Measurements from ENCODE around the gene MAPK6. TPM values are rescaled to one million over a fixed set of nuclear protein-coding genes. Genes with fewer than 3 reads are reported as not detected.

Gene MAPK6
- total RNA-seq, 1 experiment from 2014 or later = 70.7 TPM

DNA sequence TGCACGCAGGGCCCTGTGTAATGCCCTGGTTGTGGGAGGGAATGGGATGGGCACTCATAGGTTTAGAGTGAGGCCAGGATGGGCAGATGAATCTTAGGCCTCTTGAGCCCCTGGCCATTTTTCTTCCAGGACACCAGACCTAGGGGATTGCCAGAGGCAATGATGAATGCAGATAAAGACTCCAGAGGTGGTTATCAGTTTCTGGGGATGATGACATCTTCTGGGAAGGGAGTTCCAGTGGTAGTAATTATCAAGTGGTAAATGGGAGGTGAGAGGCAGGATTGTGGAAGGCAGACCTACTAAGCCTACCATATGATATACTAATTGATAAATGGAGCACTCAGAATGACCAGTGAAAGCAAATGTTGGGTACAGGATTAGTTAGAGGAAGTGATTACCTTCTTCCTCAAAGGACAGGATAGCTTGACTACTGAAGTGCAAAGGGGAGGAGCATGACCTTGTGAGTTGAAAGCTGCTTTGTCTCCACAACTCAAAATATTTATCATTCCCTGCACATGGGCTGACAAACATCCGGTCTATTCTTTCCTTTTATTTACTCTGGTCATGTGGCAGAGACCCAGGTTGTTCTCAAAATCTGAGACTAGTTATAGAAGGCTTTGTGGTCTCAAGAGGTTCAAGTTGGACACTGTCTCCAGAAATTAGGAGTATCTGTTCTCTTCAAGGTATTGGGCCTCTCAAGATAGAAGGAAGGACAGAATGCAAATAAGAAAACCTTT lies 10.2 kb upstream of the MAPK6 start:
- in situ Hi-C loops (cut with HindIII; ENCODE audit: low sequenced_read_pairs) = no loop called here
- no peak for DNase-seq (ENCODE audit: low spot score)

DNA sequence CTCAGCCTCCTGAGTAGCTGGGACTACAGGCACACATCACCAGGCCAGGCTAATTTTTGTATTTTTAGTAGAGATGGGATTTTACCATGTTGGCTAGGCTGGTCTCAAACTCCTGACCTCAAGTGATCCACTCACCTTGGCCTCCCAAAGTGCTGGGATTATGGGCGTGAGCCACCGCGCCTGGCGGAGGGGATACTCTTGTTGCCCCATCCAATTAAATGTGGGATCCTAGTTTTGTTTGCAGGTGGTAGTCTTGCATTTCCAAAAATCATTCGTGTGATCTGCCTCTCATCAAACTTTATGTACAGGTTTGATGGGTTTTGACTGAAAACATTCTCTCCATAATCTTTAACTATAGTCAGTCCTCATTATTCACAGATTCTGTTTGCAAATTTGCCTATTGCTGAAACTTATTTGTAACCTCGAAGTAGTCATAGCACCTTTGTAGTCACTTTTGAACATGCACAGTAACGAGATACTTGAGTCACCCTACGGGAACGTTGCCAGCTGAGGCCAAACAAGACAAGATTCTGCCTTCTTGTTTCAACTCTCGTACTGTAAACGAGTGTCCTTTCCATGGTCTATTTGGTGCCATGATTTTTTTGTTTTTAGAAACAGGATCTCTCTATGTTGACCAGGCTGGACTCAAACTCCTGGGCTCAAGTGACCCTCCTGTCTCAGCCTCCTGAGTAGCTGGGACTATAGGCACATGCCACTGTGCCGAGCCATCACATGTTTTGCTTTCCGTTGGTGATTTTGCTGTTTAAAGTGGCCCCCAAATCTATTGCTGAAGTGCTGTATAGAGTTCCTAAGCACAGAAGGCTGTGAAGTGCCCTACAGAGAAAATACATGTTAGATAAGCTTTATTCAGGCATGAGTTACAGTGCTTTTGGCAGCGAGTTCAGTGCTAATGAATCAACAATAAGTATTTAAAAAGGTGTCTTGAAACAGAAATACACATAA lies 8.1 kb upstream of the MAPK6 start:
- in situ Hi-C loops (cut with HindIII; ENCODE audit: low sequenced_read_pairs) = no loop called here

DNA sequence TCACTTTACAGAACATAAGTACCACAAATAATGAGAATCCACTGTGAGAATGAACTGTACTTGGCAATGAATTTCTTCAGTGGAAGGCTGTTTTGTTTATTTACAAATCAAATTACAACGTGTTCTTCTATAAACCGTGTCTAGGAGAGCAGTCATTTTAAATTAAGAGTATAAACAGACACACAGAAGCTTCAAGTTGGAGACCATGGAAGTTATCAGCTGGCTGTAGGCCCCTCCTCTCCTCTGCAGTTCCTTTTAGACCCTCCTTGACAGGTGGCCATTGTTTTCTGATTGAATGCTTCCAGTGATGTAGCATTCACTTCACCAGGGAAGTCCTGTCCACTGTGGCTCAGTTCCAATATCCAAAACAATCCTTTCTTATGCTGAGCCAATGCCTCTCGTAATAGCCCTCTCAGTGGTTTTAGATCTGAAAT lies 7.3 kb upstream of the MAPK6 start:
- in situ Hi-C loops (cut with HindIII; ENCODE audit: low sequenced_read_pairs) = no loop called here
- DNase-seq (ENCODE audit: low spot score) = peak; percentile 89

More for the DNA sequence above, 8.1 kb upstream of the MAPK6 start:
- no peak for DNase-seq (ENCODE audit: low spot score)

DNA sequence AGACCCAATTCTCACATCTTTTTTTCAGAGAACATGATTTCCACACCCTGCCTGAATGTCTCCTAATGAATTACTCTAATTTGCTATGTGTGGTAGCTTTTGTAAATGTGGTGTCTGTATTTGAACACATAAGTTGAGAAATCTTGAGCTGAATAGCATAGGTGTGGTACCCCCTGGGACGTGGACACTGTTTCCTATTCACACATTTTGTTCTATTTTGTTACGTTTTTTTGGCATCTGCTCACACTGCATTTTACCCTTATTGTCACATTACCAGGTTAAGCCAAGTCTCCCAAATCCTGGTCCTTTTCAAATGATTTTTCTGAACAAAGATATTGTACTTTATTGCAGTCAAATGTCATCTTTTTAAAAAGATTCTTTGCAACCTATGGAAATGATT lies 6.8 kb upstream of the MAPK6 start:
- in situ Hi-C loops (cut with HindIII; ENCODE audit: low sequenced_read_pairs) = no loop called here
- DNase-seq (ENCODE audit: low spot score) = no peak

DNA sequence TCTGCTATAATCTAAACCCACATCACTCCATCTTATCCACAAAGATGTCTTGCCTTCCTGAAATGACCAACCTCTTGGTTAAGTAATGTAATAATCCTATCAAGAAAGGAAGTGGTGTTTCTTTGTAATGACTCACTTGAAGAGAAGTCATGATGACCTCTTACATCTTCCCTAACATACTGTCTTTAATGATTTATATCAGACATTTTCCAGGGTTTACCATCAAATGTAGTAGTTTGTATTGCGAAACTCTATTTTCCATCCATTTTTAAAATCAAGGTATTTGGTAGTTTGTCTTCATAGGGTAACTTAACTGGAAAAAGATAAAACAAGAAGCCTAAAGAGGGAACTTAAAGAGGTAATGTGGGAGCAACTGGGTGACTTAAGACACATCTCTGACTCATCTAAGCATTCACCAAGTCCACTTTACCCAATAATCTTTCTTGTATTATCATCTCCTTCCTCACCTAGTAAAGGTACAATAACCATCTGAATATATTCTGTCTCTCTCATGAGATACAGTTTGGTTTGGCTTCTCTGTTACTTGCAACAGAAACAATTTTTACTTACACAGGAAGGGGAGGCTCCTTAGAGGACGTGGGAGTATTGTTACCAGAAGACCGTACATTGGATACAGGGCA lies 5.7 kb upstream of the MAPK6 start:
- in situ Hi-C loops (cut with HindIII; ENCODE audit: low sequenced_read_pairs) = no loop called here
- DNase-seq (ENCODE audit: low spot score) = no peak

DNA sequence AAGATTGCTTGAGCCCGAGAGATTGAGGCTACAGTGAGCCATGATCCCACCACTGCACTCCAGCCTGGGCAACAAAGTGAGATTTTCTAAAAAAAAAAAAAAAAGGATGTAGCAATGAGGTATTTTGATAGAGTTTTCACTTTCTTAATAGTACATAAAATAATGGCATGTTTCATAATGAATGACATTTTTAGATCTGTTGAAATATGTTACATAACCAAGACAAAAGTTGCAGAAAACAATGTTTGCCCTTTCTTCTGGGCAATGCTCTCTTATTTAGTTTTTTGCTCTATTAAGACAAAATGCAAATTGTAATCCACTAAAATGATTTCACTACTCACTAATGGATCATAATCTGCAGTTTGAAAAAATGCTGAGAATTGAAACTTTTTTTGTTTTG lies 4.4 kb upstream of the MAPK6 start:
- in situ Hi-C loops (cut with HindIII; ENCODE audit: low sequenced_read_pairs) = no loop called here
- no peak for DNase-seq (ENCODE audit: low spot score)

DNA sequence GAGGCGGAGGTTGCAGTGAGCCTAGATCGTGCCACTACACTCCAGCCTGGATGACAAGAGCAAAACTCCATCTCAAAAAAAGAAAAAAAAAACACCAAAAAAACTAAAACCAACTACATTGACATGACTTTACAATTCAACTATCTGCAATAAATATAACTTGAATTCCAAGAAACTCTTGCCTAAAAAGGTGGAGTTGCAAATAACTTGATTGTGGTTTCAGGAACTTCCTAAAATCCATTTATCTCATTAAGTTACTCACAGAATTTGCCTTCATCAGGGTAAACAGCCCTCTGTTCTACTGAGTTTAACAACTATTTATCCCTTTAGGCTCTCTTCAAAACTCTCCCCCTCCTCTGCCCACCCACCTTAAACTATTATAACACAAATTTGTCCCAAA lies 2.7 kb upstream of the MAPK6 start:
- DNase-seq (ENCODE audit: low spot score) = no peak
- in situ Hi-C loops (cut with HindIII; ENCODE audit: low sequenced_read_pairs) = no loop called here

DNA sequence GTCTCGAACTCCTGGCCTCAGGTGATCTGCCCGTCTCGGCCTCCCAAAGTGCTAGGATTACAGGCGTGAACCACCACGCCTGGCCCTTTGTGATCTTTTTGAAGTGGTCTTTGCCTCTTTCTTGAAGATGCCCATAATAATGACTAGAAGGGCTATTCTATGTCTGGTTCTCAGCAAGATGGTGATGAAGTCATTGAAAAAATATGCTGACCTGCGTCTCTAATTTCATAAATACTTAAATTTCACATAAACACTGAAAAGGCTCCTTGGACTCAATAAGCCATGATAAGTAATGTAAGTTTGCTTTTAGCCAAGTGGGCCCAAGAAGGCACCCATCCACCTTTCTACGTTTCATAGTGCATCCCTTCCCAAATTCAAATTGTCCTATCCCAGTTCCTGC lies 775 bp upstream of the MAPK6 start:
- in situ Hi-C loops (cut with HindIII; ENCODE audit: low sequenced_read_pairs) = no loop called here

DNA sequence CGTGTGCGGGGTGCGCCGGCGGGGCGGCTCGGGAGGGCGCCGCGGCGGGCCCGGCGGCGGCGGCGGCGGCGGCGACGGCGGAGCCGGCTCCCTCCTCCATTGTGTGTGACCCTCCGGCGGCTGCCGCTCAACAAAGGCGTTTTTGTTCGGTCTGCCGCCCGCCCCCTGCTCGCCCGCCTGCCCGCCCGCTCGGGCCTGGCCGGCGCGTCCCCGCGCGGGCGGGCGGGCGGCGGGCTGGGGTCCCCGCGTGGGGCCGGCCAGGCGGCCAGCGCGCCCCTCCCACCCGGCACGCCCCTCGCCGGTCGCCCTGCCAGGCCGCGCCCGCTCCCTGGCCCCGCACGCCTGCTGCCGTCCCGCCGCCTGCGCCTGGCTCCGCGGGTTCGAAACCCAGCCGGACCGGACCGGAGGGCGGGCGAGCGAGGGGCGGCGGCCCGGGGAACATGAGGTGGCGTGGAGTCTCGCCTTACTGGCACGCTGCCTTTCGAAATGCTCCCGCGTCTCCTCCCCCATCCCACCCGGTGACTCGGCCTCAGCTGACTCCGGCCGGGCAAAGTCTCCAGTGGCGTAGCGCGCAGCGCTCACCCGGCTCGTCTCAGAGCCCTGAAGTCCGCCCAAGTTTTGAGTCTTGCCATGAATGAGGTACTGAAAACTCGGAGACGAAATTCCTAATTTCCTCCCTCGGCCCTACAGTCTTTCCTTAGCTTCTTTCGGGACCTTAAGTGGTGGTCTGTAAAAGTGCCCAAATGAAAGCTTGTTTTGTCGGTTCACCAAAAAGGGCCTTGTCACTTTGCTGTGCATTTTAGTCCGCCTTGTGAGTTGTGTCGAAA lies 588 bp downstream of the MAPK6 start:
- peak; percentile 67 for DNase-seq (ENCODE audit: low spot score)
- in situ Hi-C loops (cut with HindIII; ENCODE audit: low sequenced_read_pairs) = no loop called here

More for the DNA sequence above, 775 bp upstream of the MAPK6 start:
- no peak for DNase-seq (ENCODE audit: low spot score)

DNA sequence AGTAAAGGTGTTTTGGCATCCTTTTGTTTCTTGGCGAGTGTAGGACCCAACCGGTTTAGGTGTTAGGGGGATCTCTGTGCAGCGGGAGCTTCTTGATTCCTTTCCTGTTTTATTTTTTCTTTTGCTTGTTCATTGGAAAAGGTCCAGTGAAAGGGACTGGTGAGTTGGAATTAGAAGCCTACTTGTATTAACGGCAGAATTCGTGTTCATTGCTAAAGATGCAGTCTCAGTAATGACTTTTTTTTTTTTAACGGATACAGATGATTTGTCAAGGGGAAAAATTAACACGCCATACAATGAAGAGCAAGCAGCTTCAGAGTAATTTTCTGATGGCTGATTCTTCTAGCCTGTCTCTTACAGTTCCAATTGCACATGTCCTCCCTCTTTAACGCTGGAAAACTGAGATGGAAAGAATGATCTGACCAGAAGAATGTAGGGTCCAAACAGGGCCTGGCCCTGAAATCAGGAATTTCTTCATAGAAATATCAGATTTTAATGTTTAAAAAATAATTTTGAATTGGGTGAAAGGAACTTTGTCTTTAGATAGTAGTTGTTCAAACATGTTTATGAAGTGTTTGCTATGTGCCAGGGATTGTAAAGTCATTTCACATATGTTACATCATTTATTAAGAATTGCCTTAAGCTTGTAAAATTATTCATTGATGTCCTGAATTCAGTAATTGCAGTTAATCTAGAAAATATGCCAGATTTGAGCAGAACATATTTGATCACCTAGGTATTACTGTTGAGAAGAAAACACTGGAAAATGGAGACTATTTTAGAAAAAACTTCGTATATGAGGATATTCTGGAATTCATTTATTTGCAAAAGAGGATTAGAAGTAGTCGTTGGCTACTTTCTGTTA lies 1.4 kb downstream of the MAPK6 start:
- peak; percentile 72 for DNase-seq (ENCODE audit: low spot score)
- in situ Hi-C loops (cut with HindIII; ENCODE audit: low sequenced_read_pairs) = no loop called here

DNA sequence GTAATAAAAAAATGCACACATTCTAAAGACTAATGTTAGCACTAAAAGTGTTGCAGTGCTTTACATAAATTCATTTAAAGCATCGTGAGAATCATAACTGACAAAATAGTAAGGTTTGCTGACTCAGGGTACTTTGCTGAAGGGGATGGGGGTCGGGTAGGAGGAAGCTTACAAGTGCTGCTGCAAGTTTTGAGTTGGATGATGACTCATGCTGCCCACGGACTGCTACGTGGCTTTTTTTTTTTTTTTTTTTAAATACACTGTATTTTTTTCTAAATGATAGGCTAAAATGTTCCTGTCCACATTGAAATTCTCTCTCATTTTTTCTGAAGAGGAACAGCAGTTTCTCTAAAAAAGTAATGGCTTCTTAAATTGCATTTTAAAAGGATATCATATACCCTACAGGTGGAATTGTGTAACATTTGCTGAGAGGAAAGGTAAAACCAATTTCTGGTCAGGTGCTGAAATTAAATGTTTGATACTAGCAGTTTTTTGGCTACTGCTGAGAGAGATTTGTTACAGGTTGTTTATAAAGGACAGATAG lies 2.2 kb downstream of the MAPK6 start:
- DNase-seq (ENCODE audit: low spot score) = peak; percentile 34
- in situ Hi-C loops (cut with HindIII; ENCODE audit: low sequenced_read_pairs) = no loop called here

DNA sequence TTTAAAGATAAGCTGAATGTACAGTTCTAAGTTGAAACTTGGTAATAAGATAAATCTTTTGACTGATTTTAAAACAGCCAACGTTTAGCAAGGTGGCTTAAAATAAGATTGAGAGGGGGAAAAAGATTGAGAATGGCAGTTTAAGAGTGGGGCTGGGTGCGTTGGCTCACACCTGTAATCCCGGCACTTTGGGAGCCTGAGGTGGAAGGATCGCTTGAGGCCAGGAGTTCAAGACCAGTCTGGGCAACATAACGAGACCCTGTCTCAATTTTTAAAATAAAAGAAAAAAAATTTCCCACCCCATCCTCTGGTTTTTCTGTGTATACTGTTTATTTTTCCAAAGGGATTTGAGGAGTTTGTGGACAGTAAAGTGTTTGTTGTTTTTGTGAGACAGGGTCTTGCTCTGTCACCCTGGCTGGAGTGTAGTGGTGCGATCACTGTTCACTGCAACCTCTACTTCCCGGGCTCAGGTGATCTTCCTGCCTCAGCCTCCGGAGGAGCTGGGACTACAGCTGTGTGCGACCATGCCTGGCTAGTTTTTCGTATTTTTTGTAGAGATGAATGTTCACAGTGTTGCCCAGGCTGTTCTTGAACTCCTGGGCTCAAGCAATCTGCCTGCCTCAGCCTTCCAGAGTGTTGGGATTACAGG lies 3.0 kb downstream of the MAPK6 start:
- no peak for DNase-seq (ENCODE audit: low spot score)
- in situ Hi-C loops (cut with HindIII; ENCODE audit: low sequenced_read_pairs) = no loop called here

DNA sequence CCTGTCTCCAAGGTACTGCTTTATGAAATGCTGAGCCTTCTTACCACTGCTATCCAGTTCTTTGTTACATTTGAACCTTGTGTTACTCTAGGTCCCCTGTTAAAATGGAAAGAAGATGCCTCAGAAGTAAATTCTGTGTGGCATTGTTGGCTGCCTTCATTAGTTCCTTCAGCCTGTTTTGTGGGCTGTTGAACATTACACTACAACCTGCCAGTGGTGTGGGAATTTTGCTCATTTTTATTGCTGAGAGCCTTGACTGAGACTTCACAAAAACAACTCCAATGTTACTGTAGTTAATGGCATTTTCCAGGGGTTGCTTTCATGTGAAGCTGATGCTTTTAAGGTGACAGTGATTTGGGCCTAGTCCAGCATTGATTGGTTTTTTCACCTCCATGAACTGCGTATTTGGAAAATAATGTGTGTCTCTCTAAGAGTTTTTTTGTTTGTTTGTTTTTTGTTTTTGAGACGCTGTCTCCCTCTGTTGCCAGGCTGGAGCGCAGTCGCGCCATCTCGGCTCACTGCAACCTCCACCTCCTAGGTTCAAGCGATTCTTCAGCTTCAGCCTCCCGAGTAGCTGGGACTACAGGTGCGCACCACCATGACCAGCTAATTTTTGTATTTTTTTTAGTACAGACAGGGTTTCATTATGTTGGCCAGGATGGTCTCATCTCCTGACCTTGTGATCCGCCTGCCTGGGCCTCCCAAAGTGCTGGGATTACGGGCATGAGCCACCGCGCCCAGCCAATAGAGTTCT lies 4.3 kb downstream of the MAPK6 start:
- in situ Hi-C loops (cut with HindIII; ENCODE audit: low sequenced_read_pairs) = no loop called here
- DNase-seq (ENCODE audit: low spot score) = no peak

DNA sequence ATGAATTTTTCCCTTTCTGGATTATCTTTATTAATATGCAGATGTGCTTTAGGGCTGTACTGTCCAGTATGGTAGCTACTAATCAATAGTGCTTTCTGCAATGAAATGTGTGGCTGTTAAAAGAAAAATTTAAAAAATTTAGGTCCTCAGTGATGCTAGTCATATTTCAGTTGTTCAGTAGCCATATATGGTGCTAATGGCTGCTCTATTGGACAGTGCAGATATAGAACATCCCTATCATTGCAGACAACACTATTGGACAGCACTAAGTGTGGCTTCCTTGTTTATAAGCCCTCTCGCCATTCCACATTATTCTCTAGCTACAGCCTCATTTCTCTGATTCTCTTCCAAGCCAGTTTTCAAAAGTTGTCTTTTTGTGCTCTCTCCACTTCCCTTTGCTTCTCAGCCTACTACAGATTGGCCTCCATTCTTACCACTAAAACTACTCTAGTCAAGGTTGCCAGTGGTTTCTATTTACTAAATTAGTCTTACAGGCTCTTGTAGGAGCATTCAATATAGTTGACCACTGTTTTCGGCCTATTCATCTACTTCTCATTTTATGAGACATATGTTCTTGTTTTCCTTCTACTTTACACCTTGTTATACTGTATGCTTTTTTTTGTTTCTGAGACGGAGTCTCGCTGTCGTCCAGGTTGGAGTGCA lies 9.5 kb downstream of the MAPK6 start:
- DNase-seq (ENCODE audit: low spot score) = no peak
- in situ Hi-C loops (cut with HindIII; ENCODE audit: low sequenced_read_pairs) = no loop called here

DNA sequence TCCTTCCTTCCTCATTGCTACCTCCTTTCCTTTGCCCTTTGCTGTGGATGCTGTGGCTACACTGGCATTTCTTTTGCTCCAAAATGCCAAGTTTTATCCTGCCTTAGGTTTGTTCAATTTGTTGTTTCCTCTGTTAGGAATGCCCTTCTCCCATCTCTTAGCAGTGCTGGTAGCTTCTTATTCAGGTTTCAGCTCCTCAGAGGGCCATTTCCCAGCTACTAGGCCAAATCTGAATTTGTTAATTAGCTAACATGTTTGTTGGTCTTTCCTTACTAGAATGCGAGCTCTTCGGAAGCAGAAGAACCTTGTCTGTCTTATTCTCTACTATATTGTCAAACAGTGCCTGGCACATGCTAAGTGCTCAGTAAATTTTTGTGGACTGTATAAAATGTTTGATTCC lies 11.0 kb downstream of the MAPK6 start:
- in situ Hi-C loops (cut with HindIII; ENCODE audit: low sequenced_read_pairs) = no loop called here
- DNase-seq (ENCODE audit: low spot score) = no peak

DNA sequence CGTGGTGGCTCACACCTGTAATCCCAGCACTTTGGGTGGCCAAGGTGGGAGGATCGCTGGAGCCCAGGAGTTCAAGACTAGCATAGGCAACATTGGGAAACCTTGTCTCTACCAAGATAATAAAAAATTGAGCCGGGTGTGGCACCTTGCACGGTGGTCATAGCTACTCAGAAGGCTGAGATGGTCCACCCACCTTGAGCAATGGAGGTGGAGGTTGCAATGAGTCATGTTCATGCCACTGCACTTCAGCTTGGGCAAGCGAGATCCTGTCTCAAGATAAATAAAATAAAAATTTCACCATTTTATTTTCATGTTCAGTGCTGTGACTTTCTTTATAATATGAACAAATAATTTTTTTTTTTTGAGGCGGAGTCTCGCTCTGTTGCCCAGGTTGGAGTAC lies 12.5 kb downstream of the MAPK6 start:
- in situ Hi-C loops (cut with HindIII; ENCODE audit: low sequenced_read_pairs) = no loop called here

More for the DNA sequence above, 12.5 kb downstream of the MAPK6 start:
- no peak for DNase-seq (ENCODE audit: low spot score)

All from G401 (cell line).